Small intestine (tissue), 7 donors: ENCODE measurements around the gene MYBBP1A. TPM values are rescaled to one million over a fixed set of nuclear protein-coding genes. Genes with fewer than 3 reads are reported as not detected.

ENCODE experiments used
- DNase-seq, 2 donors: peaks; one replicate each; pipeline versions ENCODE4 v3.0.0 to v3.0.0-alpha.2; 2013
- FAIRE-seq: peaks from 2 replicates; lab custom pipeline; 2012; peaks lifted over from hg19 to GRCh38; lab: Jason Lieb, UNC
- H3K27ac ChIP-seq, 3 donors: one replicate each; pipeline ENCODE4 v1.5.1; 2013; ENCODE audit warnings: low read length in 2 of 3, mild to moderate bottlenecking in 2 of 3, control low read depth in 1 of 3, inconsistent platforms in 1 of 3, low read depth in 1 of 3, moderate library complexity in 1 of 3
- H3K27me3 ChIP-seq, 3 donors: one replicate each; pipeline ENCODE4 v1.6.1; 2013; ENCODE audit warnings: low read length in 3 of 3, inconsistent platforms in 1 of 3; ENCODE audit not compliant: control insufficient read depth in 3 of 3, insufficient read depth in 3 of 3
- H3K36me3 ChIP-seq, 3 donors: one replicate each; pipeline ENCODE4 v1.6.1; 2013; ENCODE audit warnings: low read length in 3 of 3, inconsistent platforms in 1 of 3, low read depth in 1 of 3, mild to moderate bottlenecking in 1 of 3, moderate library complexity in 1 of 3; ENCODE audit not compliant: control insufficient read depth in 3 of 3, insufficient read depth in 2 of 3
- H3K4me1 ChIP-seq, 3 donors: one replicate each; pipeline ENCODE4 v1.6.1; 2013; ENCODE audit warnings: low read length in 2 of 3, inconsistent platforms in 1 of 3, low read depth in 1 of 3, mild to moderate bottlenecking in 1 of 3, moderate library complexity in 1 of 3; ENCODE audit not compliant: control insufficient read depth in 3 of 3, insufficient read depth in 2 of 3
- H3K4me3 ChIP-seq, 3 donors: one replicate each; pipeline ENCODE4 v1.5.1; 2013; ENCODE audit warnings: low read length in 3 of 3, control low read depth in 1 of 3, inconsistent platforms in 1 of 3, low read depth in 1 of 3, mild to moderate bottlenecking in 1 of 3, moderate library complexity in 1 of 3
- H3K9me3 ChIP-seq, 2 donors: one replicate each; pipeline ENCODE4 v1.6.1; 2013; ENCODE audit warnings: low read depth in 1 of 2, low read length in 1 of 2; ENCODE audit not compliant: control insufficient read depth in 2 of 2, insufficient read depth in 1 of 2
- WGBS, 3 donors: extraction: QIAGEN DNeasy Blood & Tissue Kit; methylation state at CpG; one replicate each; pipeline ENCODE4 v1.1.7; 2013; 5-methylcytosine and 5-hydroxymethylcytosine counted together
- polyA plus RNA-seq, 4 donors: library from polyadenylated mRNA; stranded (reverse) in 3 of 4; unstranded in 1 of 4; fragments of 200-250 nt in 3 of 4; fragments of 120-200 nt in 1 of 4; gene quantifications; one replicate each; pipeline versions ENCODE4 v1.2.1 to v1.2.3, GENCODE V29; 2013
- donor health status: healthy with polysubstance abuse.
- donor health status: control.
- donor health status: control.
- donor health status: Bipolar disorder and iron deficiency.
- donor health status: healthy.

Gene MYBBP1A
- polyA plus RNA-seq, 4 donors = 15.0 to 43.5 (median 25.1) TPM

DNA sequence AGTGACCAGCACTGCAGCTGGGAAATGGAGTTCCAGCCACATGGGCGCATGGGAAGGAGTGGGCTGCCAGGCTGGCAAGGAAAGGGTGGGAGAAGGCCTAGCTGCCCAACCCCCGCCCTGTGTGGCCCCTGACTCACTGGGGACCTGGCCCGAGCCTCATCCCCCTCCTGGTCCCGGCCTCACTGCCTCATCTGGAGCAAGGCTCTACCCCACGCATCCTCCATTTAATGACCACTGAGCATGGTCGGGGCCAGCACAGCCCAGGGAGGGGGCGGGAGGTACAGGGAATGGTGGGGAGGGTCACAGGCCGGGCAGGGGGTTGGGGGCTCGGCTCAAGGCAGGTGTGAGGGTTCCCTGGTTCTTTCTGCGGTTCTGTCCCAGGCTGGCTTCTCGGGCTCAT is 40.4 kb downstream of the MYBBP1A start:
- FAIRE-seq (no peak), DNase-seq (no peak)
- Histone ChIP-seq H3K9me3 (no peaks in the 10 kb centered on the region), H3K4me1 (peaks cover 0 to 14% (median 0%) of the 10 kb centered on the region in 3 donors), H3K27ac (no peak overlapping the region), H3K4me3 (no peak overlapping the region), H3K27me3 (no peaks in the 10 kb centered on the region), H3K36me3 (peaks cover 0 to 44% (median 0%) of the 10 kb centered on the region in 3 donors)
- WGBS, 3 donors = 76 to 87% (median 80%) methylated on average over 9 to 11 of the region's 11 CpGs

DNA sequence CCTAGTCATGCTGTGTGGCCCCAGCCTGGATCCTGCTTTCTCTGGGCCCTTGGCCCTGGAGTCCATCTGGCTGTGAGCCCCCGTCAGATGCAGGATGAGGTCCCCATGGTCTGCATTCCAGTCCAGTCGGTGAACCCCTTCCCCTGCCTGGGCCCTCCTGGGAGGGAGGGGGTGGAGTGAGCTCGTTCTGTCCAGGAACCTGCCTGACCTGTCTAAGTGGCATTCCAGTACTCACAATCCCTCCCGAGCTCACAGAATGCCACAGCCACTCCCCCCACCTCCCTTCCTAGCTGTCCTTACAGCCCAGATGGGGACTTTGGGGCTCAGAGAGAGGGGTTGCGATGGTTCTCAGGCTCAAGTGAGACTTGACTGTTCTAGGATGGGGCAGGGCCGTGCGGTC is 41.0 kb downstream of the MYBBP1A start:
- DNase-seq (no peak), FAIRE-seq (no peak)
- H3K4me1 ChIP-seq = peaks cover 0 to 14% (median 0%) of the 10 kb centered on the region in 3 donors
- no peaks in the 10 kb centered on the region for H3K9me3 ChIP-seq
- H3K27ac ChIP-seq = no peak overlapping the region
- peaks cover 0 to 44% (median 0%) of the 10 kb centered on the region in 3 donors for H3K36me3 ChIP-seq
- H3K27me3 ChIP-seq = no peaks in the 10 kb centered on the region
- WGBS, 3 donors = 53 to 74% (median 62%) methylated on average over 7 of the region's 7 CpGs
- H3K4me3 ChIP-seq = no peak overlapping the region

DNA sequence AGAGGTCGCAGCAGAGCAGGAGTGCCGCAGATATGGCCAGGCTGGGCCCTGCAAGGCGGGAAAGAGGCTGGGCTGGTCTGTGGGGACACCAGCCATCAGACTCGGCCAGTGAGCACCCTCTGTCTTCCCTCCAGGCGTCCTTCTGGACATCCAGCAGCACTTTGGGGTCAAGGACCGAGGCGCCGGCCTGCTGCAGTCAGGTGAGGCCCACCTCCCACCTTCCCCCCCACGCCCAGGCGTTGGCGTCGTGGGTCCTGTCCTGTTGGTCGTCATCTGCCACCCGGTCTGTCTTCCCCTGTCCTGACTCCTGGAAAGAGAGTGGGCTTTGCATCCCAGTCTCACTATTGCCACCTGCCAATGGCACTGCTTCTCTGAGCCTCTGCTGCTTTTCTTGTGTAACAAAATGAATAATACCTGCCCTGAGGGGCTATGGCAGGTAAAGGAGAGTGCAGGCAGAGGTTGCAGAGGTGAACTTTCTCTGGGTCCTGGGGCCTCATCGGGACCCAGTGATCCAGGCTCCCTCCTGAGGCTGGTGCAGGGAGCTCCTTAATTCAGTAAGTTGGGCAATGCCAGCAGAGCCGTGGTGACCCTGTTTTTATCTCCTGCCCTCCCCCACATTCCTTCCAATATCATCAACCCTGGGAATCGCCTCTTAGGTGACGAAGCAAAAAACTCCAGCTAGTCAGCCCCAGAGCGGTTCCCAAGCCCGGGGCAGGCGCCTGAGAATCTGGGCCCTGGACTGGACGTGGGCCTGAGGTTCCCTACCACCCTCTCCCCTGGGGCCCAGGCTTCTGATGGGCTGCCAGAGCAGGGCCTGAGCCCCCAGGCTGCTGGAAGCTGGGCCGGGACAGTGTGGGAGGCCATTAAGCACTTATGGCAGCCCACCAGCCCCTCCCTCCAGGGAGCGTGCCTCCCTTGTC is 41.8 kb downstream of the MYBBP1A start:
- Histone ChIP-seq H3K4me1 (peaks cover 0 to 14% (median 0%) of the 10 kb centered on the region in 3 donors), H3K27ac (no peak overlapping the region), H3K9me3 (no peaks in the 10 kb centered on the region), H3K4me3 (no peak overlapping the region), H3K36me3 (peaks cover 0 to 41% (median 0%) of the 10 kb centered on the region in 3 donors), H3K27me3 (no peaks in the 10 kb centered on the region)
- DNase-seq (no peak), FAIRE-seq (no peak)
- 78 to 82% (median 82%) methylated on average over 22 to 24 of the region's 24 CpGs for WGBS, 3 donors

DNA sequence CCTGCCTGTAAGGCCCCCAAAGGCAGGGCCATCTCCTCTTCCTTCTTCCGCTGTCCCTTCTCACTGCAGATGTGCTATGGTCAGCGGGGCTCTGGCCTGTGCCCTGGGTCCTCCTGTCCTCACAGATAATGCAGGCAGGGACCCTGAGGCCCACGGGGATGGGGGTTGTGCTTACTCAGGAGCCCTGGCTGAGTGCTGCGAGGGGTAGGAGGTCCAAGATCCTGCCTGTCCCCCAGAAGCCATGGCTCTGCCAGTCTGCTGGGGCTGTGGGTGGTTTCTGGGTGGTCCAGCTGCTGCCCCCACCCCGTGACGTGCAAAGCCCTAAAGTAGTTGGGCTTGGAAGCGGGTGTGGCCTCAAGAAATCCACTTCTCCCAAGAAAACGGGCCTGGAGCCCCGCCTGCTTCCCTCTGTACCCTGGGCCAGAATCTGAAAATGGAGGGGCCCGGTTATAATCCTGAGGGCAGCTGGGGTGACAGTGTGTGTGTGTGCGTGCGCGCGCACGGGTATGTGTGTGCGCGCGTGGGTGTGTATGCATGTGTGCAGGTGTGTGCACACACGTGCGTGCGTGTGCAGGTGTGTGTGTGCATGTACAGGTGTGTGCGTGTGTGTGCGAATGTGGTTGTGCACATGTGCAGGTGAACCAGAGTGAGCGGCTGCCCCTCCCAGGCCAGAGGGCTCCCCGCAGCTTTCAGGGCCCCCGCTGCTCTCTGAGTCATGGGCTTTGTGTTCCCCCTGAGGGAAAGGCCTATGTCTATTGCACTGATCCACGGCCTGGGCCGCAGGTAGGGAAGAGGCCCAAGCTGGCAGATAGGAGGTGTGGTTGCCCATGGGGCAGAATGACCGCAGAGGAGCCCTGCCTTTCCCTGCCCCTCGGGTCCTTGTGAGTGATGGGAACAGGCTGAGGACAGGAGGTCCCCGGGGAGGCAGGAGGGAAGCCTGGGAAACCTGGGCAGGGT is 42.8 kb downstream of the MYBBP1A start:
- H3K27ac ChIP-seq = peak overlapping the region in 1 of 3 donors; percentile 27
- H3K27me3 ChIP-seq = no peaks in the 10 kb centered on the region
- H3K4me1 ChIP-seq = peaks cover 0 to 14% (median 0%) of the 10 kb centered on the region in 3 donors
- no peak overlapping the region for H3K4me3 ChIP-seq
- H3K36me3 ChIP-seq = peaks cover 0 to 41% (median 0%) of the 10 kb centered on the region in 3 donors
- 79 to 81% (median 80%) methylated on average over 30 to 31 of the region's 31 CpGs for WGBS, 3 donors
- DNase-seq (no peak), FAIRE-seq (no peak)
- H3K9me3 ChIP-seq = no peaks in the 10 kb centered on the region

DNA sequence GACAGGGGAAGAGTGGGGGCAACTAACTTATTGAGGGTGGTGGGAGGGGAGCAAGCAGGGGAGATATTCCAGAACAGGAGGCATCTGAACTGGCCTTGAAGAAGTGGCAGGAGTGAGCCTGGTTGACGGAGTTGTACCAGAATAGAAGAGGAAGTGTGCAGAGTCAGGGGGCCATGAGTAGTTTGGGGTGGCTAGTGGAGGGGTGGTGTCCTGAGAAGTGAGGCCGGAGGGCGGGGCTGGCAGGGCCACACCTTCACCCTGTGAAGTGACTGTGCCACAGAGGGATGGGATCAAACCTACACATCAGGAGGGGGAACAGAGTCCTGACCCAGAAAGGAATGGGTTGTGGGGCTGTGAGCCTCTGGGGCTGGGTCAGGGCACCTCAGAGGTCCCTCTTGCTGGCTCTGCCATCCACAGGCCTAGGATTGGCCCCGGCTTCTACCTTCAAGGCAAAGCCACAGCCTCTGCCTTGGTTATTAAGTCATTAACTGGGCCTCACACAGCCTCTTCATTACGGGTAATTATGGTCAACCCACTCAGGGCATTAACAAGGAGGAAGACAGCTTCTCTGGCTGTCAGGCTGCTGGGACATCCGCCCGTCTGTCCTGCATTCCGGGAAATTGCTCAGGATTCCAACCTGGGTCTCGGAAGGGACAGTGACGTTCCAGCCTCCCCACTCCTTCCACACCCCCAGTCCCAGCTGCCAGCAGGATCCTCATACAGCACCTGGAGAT is 43.8 kb downstream of the MYBBP1A start:
- DNase-seq (no peak), FAIRE-seq (no peak)
- Histone ChIP-seq H3K4me3 (no peak overlapping the region), H3K9me3 (no peaks in the 10 kb centered on the region), H3K27ac (peak overlapping the region in 1 of 3 donors; percentile 36), H3K27me3 (no peaks in the 10 kb centered on the region), H3K4me1 (peaks cover 0 to 17% (median 0%) of the 10 kb centered on the region in 3 donors), H3K36me3 (peaks cover 0 to 34% (median 0%) of the 10 kb centered on the region in 3 donors)
- WGBS, 3 donors = 75 to 82% (median 78%) methylated on average over 10 of the region's 10 CpGs

DNA sequence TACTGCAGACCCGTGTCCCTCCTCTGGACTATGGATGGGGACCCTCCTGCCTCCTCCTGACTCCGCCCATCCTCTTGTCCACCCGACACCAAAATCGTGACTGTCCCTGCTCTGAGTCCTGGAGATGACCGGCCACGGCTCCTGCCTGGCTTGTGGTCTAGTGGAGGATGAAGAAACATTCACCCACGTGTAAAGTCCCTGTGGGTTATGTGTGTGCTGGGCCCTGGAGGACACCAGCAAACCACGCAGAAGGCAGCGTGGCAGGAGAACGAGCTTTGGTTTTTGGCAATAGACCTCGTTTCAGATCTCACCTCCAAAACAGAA is 44.6 kb downstream of the MYBBP1A start:
- Histone ChIP-seq H3K4me1 (peaks cover 0 to 24% (median 0%) of the 10 kb centered on the region in 3 donors), H3K27me3 (no peaks in the 10 kb centered on the region), H3K27ac (peak overlapping the region in 1 of 3 donors; percentile 36), H3K36me3 (peaks cover 0 to 36% (median 0%) of the 10 kb centered on the region in 3 donors), H3K4me3 (no peak overlapping the region), H3K9me3 (no peaks in the 10 kb centered on the region)
- FAIRE-seq = no peak
- no peak for DNase-seq
- 73 to 84% (median 81%) methylated on average over 11 of the region's 11 CpGs for WGBS, 3 donors

DNA sequence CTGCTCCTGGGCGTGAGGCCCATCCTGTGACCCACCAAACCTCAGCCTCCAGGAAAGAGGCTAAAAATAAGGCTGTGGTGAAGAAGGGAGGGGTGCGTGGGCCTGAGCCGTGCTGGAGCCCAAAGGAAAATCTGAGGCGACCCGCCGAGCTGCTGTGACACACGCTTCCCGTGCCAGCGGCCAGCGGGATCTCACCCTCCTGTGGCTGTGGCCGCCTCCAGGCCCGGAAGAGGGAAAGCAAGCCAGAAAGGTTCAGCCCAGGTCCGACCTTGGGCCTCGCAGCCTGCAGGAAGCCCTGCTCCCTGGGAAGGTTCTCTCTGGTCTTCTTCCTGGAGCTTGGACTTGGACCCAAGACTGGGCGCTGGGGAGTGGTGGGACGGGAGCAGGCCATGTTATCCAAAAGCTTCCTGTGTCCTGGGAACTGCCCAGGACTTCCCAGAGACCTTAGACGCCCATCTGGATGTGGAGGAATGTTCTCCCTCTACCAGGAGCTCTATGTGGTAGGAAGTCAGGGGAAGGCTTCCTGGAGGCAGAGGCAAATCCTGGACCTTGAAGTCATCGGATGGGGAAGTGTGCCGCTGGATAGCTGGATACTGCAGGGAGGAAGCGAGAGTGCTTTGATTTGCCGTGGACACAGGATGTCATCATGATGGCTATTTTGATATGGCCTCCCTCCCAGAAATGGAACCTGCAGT is 45.1 kb downstream of the MYBBP1A start:
- peaks cover 0 to 24% (median 0%) of the 10 kb centered on the region in 3 donors for H3K4me1 ChIP-seq
- DNase-seq (no peak), FAIRE-seq (no peak)
- H3K4me3 ChIP-seq = no peak overlapping the region
- H3K27ac ChIP-seq = peak overlapping the region in 1 of 3 donors; percentile 36
- 67 to 85% (median 83%) methylated on average over 21 of the region's 21 CpGs for WGBS, 3 donors
- peaks cover 0 to 36% (median 0%) of the 10 kb centered on the region in 3 donors for H3K36me3 ChIP-seq
- H3K9me3 ChIP-seq = no peaks in the 10 kb centered on the region
- H3K27me3 ChIP-seq = no peaks in the 10 kb centered on the region
